DMS53 (cell line): ENCODE measurements around the gene TUFT1.

ENCODE experiments used
- DNase-seq: peaks from one replicate; lab custom pipeline; 2025; lab: John Stamatoyannopoulos, UW

TUFT1 gene, protein sequence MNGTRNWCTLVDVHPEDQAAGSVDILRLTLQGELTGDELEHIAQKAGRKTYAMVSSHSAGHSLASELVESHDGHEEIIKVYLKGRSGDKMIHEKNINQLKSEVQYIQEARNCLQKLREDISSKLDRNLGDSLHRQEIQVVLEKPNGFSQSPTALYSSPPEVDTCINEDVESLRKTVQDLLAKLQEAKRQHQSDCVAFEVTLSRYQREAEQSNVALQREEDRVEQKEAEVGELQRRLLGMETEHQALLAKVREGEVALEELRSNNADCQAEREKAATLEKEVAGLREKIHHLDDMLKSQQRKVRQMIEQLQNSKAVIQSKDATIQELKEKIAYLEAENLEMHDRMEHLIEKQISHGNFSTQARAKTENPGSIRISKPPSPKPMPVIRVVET

GRCh38 chr1:151540021-151540981 is at the start of gene TUFT1:
Gene TUFT1, plus strand, starts transcription at chr1:151540309. Its CDS starts 58 bp downstream, at chr1:151540367.
- DNase-seq = peak; percentile 98

DNA sequence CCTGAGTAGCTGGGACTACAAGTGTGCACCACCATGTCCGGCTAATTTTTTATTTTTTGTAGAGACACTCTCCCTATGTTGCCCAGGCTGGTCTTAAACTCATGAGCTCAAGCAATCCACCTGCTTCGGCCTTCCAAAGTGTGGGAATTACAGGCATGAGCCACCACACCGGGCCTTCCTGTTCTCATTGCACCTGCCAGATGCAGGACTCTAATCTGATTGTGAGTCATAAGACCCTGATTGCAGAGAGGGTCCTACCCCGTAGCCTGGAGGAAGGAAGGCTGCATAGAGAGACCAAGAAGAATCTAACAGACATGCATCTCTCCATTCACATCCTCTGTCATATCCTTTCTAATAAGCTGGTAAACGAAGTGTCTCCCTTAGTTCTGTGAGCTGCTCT is 48.5 kb upstream of the TUFT1 start:
- peak; percentile 46 for DNase-seq

DNA sequence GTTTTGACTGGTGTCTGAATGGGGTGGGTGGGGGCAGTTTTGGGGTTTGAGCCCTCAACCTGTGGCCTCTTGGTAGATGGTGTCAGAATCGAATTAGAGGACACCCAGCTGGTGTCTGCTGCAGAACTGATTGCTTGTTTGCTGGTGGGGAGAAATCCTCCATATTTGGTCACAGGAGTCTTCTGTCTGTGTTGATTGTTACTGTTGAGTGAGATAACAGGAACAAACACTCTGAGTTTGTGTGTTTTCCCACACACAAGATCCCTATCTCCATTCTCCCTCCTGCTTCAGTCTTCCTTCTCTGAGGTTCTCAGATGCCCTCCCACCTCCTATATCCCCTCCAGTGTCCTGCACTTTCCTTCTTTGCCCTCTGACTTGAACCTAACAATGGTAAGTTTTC is 48.0 kb upstream of the TUFT1 start:
- peak; percentile 76 for DNase-seq

DNA sequence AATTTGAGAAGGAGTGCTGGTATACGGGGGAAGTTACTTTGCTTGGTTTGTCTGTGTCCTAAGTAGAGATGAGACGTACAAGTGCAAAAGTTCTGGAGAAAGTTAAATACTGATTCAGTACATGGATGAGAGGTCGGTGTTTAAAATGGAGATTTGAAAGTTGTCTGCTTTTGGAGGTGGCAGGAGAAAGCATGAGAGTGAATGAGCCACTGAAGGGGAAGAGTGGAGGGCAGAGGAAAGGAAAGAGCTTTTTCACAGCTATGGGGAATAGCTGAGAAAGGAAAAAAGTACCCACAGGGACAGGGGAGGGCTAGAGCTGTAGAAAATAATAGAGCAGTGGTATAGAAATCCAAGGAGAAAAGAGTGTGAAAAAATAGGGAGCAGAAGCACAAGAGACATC is 47.1 kb upstream of the TUFT1 start:
- no peak for DNase-seq

DNA sequence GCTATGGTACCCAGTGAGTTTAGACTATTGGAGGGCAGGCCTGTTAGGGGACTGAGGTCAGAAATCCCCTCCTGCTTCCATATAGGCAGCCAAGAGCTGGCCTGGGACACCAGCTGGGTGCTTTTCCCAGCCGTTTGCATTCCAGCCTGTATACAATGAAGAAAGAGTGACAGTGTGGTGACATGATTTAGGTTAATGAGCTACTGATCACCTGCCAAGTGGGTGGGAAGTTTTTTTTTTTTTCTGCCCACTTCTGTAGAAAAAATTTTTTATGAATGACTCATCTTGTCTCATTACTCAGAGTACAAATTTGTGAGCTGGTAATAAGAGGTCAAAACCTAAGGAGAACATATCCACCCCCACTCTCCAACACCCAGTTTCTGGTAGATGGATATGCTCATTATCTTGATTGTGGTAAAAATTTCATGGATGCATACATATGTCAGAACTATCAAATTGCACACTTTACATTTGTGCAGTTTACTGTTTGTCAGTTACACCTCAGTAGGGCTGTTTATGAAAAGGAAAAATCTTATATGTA is 45.3 kb upstream of the TUFT1 start:
- peak; percentile 89 for DNase-seq

- DNase-seq = no peak
Observed at GRCh38 chr1:151495316-151495715, 44.8 kb upstream of the TUFT1 start.

DNA sequence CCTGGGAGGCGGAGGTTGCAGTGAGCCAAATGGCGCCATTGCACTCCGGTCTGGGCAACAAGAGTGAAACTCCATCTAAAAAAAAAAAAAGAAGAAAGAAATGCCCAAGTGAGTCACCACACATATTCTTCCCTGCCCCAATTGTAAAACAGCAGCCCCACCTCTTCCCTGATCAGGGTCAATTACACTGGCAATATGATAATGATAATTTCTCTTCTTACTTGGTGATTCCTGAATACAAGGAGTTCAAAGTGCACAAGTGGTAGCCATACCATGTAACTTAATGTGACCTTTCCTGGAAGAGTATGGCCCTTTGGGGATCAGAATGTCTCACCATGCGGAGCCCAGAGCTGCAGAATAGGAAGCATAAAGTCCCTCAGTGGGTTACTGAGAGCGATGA is 40.7 kb upstream of the TUFT1 start:
- no peak for DNase-seq

GRCh38 chr1:151499930-151500329 is 40.2 kb upstream of the TUFT1 start:
- peak; percentile 28 for DNase-seq

- peak; percentile 80 for DNase-seq
Observed at GRCh38 chr1:151501474-151501873, 38.6 kb upstream of the TUFT1 start.

DNA sequence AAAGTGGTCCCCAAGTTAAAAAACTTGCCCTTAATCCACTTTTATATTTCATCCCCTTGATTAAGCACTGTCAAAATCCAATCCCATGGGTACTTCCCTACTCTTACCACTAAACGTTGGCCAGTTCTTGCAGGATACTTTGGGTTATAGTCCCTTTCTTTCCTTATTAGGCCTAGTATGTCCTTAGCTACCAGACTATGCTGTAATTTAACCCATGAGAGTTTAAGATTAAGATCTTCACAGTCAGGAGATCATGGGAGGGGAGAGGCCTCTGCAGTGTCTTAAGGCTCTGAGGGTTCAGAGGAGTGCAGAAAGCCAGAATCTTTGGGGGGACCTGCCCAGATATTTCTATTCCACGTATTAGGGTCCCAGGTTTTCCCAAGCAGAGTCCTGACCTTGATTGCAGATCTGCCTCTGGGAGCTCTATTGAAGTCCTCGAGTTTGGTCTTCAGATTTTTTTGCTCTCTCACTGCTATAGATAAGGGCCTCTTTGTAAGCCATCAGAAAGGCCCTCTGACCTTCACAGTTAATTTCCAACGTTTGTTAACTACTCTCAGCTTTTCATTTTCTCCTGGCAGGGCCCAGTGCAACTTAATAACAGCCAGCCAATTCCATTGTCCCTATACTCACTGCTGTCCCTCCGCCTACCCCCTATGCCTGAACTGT is 37.9 kb upstream of the TUFT1 start:
- DNase-seq = no peak

GRCh38 chr1:151502859-151503780 is 37.0 kb upstream of the TUFT1 start:
- no peak for DNase-seq

GRCh38 chr1:151504252-151504651 is 35.9 kb upstream of the TUFT1 start:
- DNase-seq = no peak

DNA sequence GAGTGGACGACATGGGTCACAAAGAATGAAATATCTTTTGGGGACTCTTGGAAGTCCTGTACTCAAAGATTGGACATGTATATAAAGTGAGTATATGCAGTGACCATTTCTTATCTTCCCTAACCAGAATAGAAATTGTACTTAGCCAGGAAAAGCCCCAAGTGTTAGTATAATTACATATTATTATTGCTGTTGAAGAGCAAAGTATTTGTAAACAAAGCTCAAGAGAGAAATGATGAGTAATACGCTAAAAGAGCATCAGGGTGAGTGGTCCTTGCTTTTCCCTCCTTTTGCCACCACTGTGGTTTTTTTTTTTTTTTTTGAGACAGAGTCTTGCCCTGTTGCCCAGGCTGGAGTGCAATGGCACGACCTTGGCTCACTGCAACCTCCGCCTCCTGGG is 35.4 kb upstream of the TUFT1 start:
- DNase-seq = peak; percentile 34

DNA sequence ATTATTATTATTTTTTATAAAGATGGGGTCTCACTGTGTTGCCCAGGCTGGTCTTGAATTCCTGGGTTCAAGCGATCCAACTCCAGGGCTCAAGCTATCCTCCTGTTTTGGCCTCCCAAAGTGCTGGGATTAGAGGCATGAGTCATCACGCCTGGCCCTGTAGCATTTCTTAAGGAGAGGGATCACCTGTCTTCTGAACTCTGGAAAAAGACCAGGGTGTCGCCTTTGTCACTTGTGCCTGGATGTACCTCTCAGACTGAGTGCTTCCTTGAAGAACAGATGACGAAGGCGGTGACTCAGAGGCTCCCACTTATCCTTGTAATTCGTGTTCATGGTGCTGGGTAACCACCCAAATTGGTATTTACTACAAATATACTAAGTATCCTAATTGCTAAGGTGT is 31.3 kb upstream of the TUFT1 start:
- DNase-seq = peak; percentile 60

- no peak for DNase-seq
Observed at GRCh38 chr1:151509350-151510019, 30.6 kb upstream of the TUFT1 start.

- DNase-seq = no peak
Observed at GRCh38 chr1:151510020-151510405, 30.1 kb upstream of the TUFT1 start.

DNA sequence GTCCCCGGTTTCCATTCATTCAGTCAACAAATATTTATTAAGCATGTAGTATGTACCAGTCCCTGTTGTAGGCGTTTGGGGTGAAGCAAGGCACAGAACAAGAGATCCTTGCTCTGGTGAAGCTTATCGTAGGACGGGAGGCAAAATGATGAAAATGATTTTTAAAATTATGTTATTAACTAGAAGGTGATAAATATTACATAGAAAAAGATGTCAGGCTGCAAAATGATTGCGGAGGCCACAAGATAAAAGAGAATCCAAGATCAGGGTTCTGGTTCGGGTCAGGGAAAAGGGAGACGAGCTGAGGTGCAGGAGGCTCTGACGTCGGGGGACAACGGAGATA is 29.5 kb upstream of the TUFT1 start:
- DNase-seq = no peak

GRCh38 chr1:151510957-151511635 is 29.0 kb upstream of the TUFT1 start, which contains the start of gene CGN:
Gene CGN, plus strand, starts transcription at chr1:151511387. Its CDS starts 7,133 bp downstream, at chr1:151518520.
- peak; percentile 98 for DNase-seq

DNA sequence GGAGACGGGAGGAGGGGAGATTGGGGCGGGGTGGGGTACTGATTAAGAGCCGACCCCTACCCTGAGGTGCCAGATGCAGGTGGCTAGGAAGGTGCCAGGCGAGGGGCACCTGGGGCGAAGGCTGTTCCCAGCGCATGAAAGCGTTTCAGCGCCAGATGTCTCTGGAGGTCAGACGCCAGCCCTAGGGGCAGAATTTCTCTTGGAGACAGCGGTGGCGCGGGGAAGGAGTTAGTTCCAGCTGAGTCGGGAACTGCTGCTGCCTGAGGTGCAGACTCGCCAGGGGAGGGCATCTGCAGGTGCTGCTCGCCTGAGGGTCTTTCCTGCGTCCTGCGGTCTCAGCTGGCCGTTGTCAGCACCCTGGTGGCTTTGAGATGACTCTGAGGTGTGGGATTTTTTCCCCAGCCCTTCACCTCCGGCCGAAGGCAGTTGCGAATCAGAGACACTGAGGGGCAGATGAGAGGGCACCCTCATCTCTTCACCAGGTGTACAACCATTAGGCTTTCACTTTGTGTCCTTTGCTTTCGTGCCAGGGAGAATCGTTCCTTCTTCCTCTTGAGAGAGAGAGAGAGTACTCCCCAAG is 28.4 kb upstream of the TUFT1 start:
- DNase-seq = peak; percentile 74
